DOHH2 (cell line): Measurements from ENCODE around the gene SERPING1.

Source experiments
- H3F3A ChIP-seq: fragments of 200-600 bp; sonication (generic), shearing (Covaris generic); 2 replicates; pipeline ENCODE4 v1.6.0; 2016; ENCODE audit warnings: antibody characterized with exemption, mild to moderate bottlenecking; ENCODE audit not compliant: control insufficient read depth, insufficient read depth
- H3K27ac ChIP-seq: fragments of 200-600 bp; sonication (generic); 2 replicates; pipeline ENCODE4 v1.5.1; 2014; ENCODE audit warnings: low read depth, mild to moderate bottlenecking, low read length, moderate library complexity
- H3K27me3 ChIP-seq: fragments of 200-600 bp; sonication (generic); 2 replicates; pipeline ENCODE4 v1.6.1; 2014; ENCODE audit warnings: mild to moderate bottlenecking, low read length, mixed read lengths; ENCODE audit not compliant: control insufficient read depth
- H3K36me3 ChIP-seq: fragments of 200-600 bp; sonication (generic); 2 replicates; pipeline ENCODE4 v1.6.1; 2014; ENCODE audit warnings: mild to moderate bottlenecking, low read length, moderate library complexity, mixed read lengths; ENCODE audit not compliant: control insufficient read depth
- H3K4me1 ChIP-seq: fragments of 200-600 bp; sonication (generic); 2 replicates; pipeline ENCODE4 v1.6.1; 2014; ENCODE audit warnings: mild to moderate bottlenecking, low read length, mixed read lengths; ENCODE audit not compliant: control insufficient read depth
- H3K4me2 ChIP-seq: fragments of 200-600 bp; sonication (generic); 2 replicates; pipeline ENCODE4 v1.6.0; 2014; ENCODE audit warnings: mild to moderate bottlenecking, low read length, moderate library complexity
- H3K4me3 ChIP-seq: fragments of 200-600 bp; sonication (generic); 2 replicates; pipeline ENCODE4 v1.5.1; 2014; ENCODE audit warnings: mild to moderate bottlenecking, low read length, mixed read lengths
- H3K79me2 ChIP-seq: fragments of 200-600 bp; sonication (generic); 2 replicates; pipeline ENCODE4 v1.6.1; 2014; ENCODE audit warnings: mild to moderate bottlenecking, low read length, mixed read lengths; ENCODE audit not compliant: control insufficient read depth
- H3K9me2 ChIP-seq: fragments of 200-600 bp; sonication (generic); replicated peaks from 2 replicates; pipeline ENCODE4 v1.6.1; 2014; ENCODE audit warnings: mild to moderate bottlenecking, low read length, mixed read lengths; ENCODE audit not compliant: control insufficient read depth
- H3K9me3 ChIP-seq: fragments of 200-600 bp; sonication (generic); 2 replicates; pipeline ENCODE4 v1.6.1; 2014; ENCODE audit warnings: antibody characterized with exemption, low read length, mixed read lengths; ENCODE audit not compliant: control insufficient read depth, insufficient read depth
- H4K20me1 ChIP-seq: fragments of 200-600 bp; sonication (generic); 2 replicates; pipeline ENCODE4 v1.6.0; 2014; ENCODE audit warnings: low read depth, mild to moderate bottlenecking, antibody characterized with exemption, low read length, moderate library complexity; ENCODE audit not compliant: control insufficient read depth, insufficient read depth
- CTCF ChIP-seq: fragments of 200-600 bp; sonication (generic); IDR thresholded peaks from one replicate; pipeline ENCODE4 v1.5.1; 2014; ENCODE audit warnings: antibody characterized with exemption, mild to moderate bottlenecking, low read depth, low read length; ENCODE audit not compliant: poor library complexity, severe bottlenecking
- EZH2phosphoT487 ChIP-seq: fragments of 200-600 bp; sonication (generic); IDR thresholded peaks from 2 replicates; pipeline ENCODE4 v1.6.1; 2017; ENCODE audit warnings: borderline replicate concordance, mild to moderate bottlenecking, antibody characterized with exemption, low read length, moderate library complexity, mixed read lengths

Gene SERPING1

GRCh38 chr11:57624864-57625263, 27.4 kb downstream of the SERPING1 start:
- no peak overlapping the region for H3K4me2 ChIP-seq
- H3K9me3 ChIP-seq, result peaks cover 5% of the 10 kb centered on the region
- H4K20me1 ChIP-seq, result no peaks in the 10 kb centered on the region
- H3F3A ChIP-seq, result no peaks in the 10 kb centered on the region
- TF ChIP-seq CTCF (no peak), EZH2phosphoT487 (no peak)
- H3K79me2 ChIP-seq, result no peaks in the 10 kb centered on the region
- H3K9me2 ChIP-seq, result no peaks in the 10 kb centered on the region
- H3K4me1 ChIP-seq, result no peaks in the 10 kb centered on the region
- H3K4me3 ChIP-seq, result no peak overlapping the region
- no peaks in the 10 kb centered on the region for H3K27me3 ChIP-seq
- no peak overlapping the region for H3K27ac ChIP-seq
- H3K36me3 ChIP-seq, result no peaks in the 10 kb centered on the region

- Histone ChIP-seq H4K20me1 (no peaks in the 10 kb centered on the region), H3K9me2 (no peaks in the 10 kb centered on the region), H3K9me3 (no peaks in the 10 kb centered on the region), H3K4me2 (no peak overlapping the region), H3K4me3 (no peak overlapping the region), H3K4me1 (no peaks in the 10 kb centered on the region), H3K79me2 (no peaks in the 10 kb centered on the region), H3K27ac (no peak overlapping the region), H3K27me3 (no peaks in the 10 kb centered on the region), H3F3A (no peaks in the 10 kb centered on the region), H3K36me3 (no peaks in the 10 kb centered on the region)
- TF ChIP-seq EZH2phosphoT487 (no peak), CTCF (no peak)
These were observed 29.4 kb downstream of the SERPING1 start for GRCh38 chr11:57626895-57627294.

- TF ChIP-seq EZH2phosphoT487, result no peak
- TF ChIP-seq CTCF, result no peak
- no peaks in the 10 kb centered on the region for H3K4me1 ChIP-seq
- peaks cover 9% of the 10 kb centered on the region for H3K27me3 ChIP-seq
These were observed 32.7 kb downstream of the SERPING1 start for GRCh38 chr11:57630171-57630570.

GRCh38 chr11:57632116-57632515, 34.6 kb downstream of the SERPING1 start:
- H3K36me3 ChIP-seq, result no peaks in the 10 kb centered on the region
- H3F3A ChIP-seq, result no peaks in the 10 kb centered on the region
- no peaks in the 10 kb centered on the region for H3K79me2 ChIP-seq
- H3K9me2 ChIP-seq, result no peaks in the 10 kb centered on the region
- no peak overlapping the region for H3K27ac ChIP-seq
- no peak overlapping the region for H3K4me3 ChIP-seq
- peaks cover 9% of the 10 kb centered on the region for H3K27me3 ChIP-seq
- H3K4me2 ChIP-seq, result no peak overlapping the region
- no peak for TF ChIP-seq EZH2phosphoT487
- no peak for TF ChIP-seq CTCF
- H4K20me1 ChIP-seq, result no peaks in the 10 kb centered on the region
- H3K9me3 ChIP-seq, result no peaks in the 10 kb centered on the region
- no peaks in the 10 kb centered on the region for H3K4me1 ChIP-seq

More at GRCh38 chr11:57630171-57630570, 32.7 kb downstream of the SERPING1 start:
- Histone ChIP-seq H3K9me3 (no peaks in the 10 kb centered on the region), H3F3A (no peaks in the 10 kb centered on the region), H3K4me3 (no peak overlapping the region), H3K36me3 (no peaks in the 10 kb centered on the region), H4K20me1 (no peaks in the 10 kb centered on the region), H3K4me2 (no peak overlapping the region), H3K79me2 (no peaks in the 10 kb centered on the region), H3K9me2 (no peaks in the 10 kb centered on the region), H3K27ac (no peak overlapping the region)
